ENCODE results near the gene RASA4.
"Not testable (repeated sequence)": the region's sequence is repeated elsewhere in the genome, so short reads cannot be mapped to it uniquely, and the experiment has no call there.

DNA sequence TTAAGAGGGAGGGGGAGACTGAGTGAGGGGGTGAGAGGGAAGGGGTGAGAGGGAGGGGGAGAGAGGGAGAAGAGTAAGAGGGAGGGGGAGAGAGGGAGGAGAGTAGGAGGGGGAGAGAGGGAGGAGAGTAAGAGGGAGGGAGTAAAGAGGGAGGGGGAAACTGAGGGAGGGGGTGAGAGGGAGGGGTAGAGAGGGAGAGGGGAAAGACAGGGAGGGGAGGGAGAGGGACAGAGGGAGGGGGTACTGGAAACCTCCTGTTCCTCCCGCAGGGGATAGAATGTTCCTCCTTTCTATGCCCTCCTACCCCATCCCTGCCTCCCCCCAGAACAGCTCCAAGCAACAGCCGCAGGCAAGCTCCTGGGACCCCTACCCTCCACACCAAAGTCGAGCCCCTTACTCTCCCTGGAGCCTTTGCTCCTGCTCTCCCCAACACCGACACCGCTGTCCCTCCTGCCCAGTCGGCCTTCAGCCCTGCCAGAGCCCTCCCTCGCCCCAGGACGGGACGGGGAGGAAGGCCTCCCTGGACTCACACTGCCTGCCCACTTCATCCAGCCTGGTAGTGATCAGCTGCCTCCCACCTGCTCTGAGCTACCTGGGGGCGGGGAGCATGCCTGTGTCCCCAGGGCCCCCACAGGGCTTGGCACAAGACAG is 4.8 kb downstream of the RASA4 start:
- TF ChIP-seq, protein P1, sequence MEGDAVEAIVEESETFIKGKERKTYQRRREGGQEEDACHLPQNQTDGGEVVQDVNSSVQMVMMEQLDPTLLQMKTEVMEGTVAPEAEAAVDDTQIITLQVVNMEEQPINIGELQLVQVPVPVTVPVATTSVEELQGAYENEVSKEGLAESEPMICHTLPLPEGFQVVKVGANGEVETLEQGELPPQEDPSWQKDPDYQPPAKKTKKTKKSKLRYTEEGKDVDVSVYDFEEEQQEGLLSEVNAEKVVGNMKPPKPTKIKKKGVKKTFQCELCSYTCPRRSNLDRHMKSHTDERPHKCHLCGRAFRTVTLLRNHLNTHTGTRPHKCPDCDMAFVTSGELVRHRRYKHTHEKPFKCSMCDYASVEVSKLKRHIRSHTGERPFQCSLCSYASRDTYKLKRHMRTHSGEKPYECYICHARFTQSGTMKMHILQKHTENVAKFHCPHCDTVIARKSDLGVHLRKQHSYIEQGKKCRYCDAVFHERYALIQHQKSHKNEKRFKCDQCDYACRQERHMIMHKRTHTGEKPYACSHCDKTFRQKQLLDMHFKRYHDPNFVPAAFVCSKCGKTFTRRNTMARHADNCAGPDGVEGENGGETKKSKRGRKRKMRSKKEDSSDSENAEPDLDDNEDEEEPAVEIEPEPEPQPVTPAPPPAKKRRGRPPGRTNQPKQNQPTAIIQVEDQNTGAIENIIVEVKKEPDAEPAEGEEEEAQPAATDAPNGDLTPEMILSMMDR (IDR thresholded peaks at IDR 0.05; ENCODE audit: low read depth, low read length, poor library complexity, severe bottlenecking): not testable (repeated sequence)
- not testable (repeated sequence) for TF ChIP-seq EZH2phosphoT487 (IDR thresholded peaks at IDR 0.05; ENCODE audit: borderline replicate concordance, low read length)

All from DOHH2 (cell line).